ENCODE data around the gene BTBD7. TPM values are rescaled to one million over a fixed set of nuclear protein-coding genes. Genes with fewer than 3 reads are reported as not detected.

Gene BTBD7
- total RNA-seq, 2 donors from 2014 or later: 10.1 to 15.9 TPM

Other genes starting within 250 kb of the BTBD7 start
- gene ITPK1, start 217.1 kb downstream of the BTBD7 start, total RNA-seq: 10 to 100 TPM; 32.1 to 48.9 TPM
- gene MOAP1, start 148.1 kb downstream of the BTBD7 start, total RNA-seq: 10 to 100 TPM; 21.9 to 25.4 TPM
- 10 to 100 TPM; 10.2 to 17.2 TPM for gene LYSET, start 147.7 kb downstream of the BTBD7 start, total RNA-seq
- gene GON7, start 126.0 kb downstream of the BTBD7 start, total RNA-seq: 10 to 100 TPM in 1 of 2 donors, 1 to 10 TPM in 1; 6.1 to 21.8 TPM
- gene UBR7, start 125.8 kb downstream of the BTBD7 start, total RNA-seq: 10 to 100 TPM; 33.0 to 37.1 TPM
- not detected for gene COX8C, start 14.1 kb upstream of the BTBD7 start, total RNA-seq
- gene UNC79, start 97.9 kb upstream of the BTBD7 start, total RNA-seq: under 1 TPM in 1 of 2 donors, not detected in 1; 0.05 TPM

All from activated T-helper 17 cell treated with anti-CD3 and anti-CD28 coated beads, Interleukin-2, amount 50 U/mL, for 72 hours (primary cell).